SKM-1 treated with dmso at 0.1 percent for 144 hours (cell line): ENCODE measurements around the gene PAN2.
"Not testable (repeated sequence)": the region's sequence is repeated elsewhere in the genome, so short reads cannot be mapped to it uniquely, and the experiment has no call there.

Source experiments
- DNase-seq: peaks from one replicate; lab custom pipeline; 2025; ENCODE audit not compliant: unreplicated experiment; lab: John Stamatoyannopoulos, UW

PAN2 gene

DNA sequence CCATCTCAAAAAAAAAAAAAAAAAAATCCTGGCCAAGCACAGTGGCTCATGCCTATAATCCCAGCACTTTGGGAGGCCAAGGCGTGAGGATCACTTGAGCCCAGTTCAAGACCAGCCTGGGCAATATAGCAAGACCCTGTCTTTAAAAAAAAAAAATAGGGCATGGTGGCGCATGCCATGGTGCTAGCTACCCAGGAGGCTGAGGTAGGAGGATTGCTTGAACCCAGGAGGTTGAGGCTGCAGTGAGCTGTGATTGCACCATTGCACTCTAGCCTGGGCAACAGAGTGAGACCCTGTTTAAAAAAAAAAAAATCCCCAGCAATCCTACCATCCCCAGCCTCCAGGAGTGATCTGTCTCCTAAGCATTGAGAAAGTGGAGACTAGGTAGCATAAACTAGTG lies 8.5 kb upstream of the PAN2 start:
- DNase-seq = not testable (repeated sequence)

DNA sequence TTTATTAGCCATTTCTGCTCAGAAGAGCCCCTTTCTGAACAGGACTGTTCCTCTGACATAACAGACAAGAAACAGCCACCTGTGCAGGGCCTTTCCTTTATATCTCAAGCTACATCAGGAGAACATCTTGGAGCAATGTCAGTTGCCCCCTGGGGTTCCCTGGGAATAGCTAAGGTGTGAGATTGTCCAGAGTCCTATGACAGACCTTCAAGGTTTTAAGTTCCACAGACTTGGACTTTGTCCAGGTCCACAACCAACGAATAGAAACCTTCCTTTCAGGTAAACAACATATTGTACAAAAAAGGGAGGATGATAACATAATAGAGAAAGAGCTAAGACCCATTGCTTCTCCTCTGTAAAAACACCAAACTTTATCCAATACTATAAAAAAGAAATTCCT lies 7.8 kb upstream of the PAN2 start:
- DNase-seq = no peak

DNA sequence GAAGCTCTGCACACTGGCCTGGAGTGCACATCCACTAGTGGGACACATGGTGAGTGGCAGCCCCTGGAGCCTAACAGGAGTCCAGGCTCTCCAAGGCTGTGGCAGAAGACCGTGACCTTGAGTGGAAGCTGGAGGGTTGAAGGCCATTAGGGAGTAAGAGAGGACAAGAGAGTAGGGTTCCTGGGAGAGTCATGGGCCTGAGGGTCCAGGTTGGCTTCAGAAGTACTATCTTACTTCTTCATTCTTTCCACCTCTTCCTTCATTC lies 5.3 kb upstream of the PAN2 start:
- no peak for DNase-seq

DNA sequence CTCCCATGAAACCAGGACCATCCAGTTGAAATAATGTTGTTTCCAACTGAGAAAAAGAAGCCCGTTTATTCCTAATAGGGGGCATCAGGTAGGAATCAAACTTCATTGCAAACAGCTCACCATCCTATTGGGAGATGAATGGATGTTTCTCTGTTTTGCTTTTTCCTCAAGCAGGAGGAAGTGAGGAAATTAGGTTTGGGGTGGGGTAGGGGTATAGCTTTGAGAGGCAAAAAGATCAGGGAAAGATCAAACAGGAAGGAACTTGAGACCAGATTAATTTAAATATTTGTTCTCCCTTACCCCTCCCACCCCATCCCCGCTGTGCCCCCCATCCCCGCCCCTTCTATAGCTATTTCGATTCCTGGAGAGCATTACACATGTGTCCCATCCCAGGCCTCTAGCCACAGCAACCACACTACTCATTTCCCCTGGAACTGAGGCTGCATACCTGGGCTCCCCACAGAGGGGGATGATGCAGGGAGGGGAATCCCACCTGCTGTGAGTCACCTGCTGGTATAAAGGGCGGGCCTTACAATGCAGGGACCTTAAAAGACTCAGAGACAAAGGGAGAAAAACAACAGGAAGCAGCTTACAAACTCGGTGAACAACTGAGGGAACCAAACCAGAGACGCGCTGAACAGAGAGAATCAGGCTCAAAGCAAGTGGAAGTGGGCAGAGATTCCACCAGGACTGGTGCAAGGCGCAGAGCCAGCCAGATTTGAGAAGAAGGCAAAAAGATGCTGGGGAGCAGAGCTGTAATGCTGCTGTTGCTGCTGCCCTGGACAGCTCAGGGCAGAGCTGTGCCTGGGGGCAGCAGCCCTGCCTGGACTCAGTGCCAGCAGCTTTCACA lies 4.7 kb upstream of the PAN2 start, which contains the start of gene IL23A:
Gene IL23A (plus strand): TSS at position 577 of the 850 bp plus-strand sequence. CDS start 161 bp downstream, at position 738.
- DNase-seq = no peak

DNA sequence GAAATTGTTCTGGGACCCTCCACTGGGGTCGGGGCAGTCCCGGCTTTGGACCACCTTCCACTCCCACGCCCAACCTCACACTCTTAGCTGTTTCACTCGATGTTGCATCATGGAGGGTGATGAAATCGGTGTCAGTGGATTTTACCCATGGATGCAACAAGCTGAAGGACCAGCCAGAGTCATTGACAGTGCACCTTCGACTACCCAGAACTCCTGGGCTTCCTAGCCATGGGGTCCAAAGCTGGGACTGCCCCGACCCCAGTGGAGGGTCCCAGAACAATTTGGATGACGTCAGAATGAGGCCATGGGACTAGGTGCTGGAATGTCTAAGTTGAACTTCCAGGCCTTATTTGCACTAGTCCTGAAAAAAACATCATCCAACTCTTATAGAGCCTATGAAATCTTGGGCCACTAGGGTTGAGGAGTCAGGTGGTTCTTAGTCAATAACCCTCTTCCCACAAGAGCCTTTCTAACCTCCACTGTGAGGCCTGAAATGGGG lies 4.0 kb upstream of the PAN2 start:
- no peak for DNase-seq

DNA sequence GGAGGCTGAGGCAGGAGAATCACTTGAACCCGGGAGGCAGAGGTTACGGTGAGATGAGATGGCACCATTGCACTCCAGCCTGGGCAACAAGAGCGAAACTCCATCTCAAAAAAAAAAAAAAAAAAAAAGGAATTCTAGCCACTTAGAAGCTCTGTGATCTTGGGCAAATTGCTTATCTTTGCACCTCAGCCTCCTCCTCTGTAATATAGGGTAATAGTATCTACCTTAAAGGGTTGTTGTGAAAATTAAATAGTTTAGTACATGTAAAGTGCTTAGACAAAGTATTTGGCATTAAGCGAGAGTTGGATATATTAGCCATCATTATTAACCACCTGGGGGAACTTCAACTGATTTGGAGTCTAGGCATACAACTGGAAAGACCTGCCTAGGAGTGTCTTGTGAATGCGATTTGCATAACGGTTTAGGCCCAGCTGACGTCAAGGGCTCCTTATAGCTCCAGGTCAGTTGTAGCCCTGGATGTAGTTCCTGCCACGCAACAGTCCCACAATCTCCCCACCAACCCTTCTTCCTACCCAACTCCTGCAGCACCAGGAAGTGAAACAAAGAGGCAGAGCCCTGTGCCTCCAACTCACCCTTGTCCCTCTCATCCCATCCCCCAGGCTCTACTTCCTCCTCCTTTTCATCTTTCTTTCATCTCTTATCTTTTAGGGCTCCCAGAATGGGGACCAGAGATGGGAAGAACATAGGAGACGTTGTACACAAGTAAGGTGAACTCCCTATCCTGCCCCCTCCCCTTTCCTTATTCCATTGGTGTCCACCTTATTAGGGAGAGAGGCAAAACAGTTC lies 2.8 kb upstream of the PAN2 start:
- DNase-seq = peak; percentile 54

DNA sequence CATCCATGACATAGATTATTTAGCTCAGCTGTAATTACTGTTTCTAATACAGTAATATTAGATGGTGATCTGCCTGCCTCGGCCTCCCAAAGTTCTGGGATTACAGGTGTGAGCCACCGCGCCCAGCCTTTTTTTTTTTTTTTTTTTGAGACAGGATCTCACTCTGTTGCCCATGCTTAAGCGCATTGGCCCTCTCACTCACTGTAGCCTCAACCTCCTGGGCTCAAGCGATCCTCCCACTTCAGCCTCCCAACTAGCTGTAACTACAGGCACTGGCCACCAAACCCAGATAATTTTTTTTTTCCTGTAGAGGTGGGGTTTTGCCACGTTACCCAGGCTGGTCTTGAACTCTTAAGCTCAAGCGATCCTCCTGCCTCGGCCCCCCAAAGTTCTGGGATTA lies 1.7 kb upstream of the PAN2 start:
- not testable (repeated sequence) for DNase-seq

DNA sequence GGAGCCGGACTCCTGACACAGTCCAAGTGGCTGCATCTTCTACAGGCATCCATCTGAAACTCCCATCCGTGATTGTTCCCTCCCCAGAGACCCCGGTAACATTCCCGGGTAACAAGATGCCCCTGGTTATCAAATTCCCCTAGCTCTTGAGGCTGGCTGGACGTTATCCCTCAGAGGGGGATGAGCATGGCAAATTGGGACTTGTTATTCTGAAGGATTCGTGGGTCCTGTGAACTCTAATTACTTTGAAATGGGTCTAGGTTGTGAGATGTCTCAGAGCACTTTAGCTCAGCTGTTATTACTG lies 642 bp upstream of the PAN2 start:
- DNase-seq = no peak

DNA sequence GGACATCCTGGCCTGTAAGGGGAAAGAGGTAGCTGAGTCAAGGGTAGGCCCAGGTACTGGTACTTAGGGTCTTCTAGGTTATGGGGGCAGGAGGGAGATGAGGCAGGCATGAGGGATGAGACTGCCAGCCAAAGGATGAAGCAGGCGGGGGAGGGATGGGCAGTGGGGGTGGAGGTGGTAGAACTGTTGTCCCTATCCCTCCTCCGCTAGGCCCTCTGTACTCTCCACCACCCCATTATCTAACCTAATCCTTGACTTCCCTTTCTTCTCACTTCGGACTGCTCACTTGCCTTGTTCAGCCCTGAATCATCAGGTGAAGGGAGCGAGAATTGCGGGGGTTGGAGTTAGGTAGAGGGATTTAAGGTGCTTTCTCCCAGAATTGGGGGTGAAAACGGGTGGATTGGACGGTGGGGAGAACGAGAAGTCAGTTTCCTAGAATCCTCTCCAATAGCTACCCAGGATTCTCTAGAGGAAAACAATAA lies 562 bp downstream of the PAN2 start:
- no peak for DNase-seq

DNA sequence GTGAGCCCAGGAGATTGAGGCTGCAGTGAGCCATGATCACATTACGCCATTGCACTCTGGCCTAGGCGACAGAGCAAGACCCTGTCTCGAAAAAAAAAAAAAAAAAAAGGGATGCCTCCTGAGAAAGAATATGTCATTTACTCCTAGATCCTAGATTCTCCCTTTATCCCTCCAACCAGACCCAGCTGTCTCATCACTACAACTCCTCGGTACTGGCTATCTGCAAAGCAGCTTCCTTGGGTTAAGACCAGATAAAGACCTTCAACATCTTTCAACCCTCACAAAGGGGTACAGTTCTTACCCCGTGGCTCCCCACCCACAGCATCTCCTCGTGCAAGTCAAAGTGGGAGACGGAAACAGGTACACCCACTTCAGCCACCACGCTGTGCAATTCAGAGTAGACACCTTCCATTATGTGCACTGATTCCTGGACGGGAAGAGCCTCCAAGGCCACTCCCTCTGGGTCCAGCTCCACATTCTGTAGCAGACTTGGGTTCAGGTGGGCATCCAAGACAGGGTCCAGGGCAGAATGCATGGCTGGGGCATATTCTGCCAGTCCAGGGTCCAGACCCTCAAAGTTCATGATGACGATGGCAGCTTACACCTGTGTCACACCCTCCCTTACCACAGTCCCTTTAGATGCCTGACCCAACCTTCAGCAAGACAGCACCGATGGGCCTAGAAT lies 1.1 kb downstream of the PAN2 start:
- DNase-seq = no peak

DNA sequence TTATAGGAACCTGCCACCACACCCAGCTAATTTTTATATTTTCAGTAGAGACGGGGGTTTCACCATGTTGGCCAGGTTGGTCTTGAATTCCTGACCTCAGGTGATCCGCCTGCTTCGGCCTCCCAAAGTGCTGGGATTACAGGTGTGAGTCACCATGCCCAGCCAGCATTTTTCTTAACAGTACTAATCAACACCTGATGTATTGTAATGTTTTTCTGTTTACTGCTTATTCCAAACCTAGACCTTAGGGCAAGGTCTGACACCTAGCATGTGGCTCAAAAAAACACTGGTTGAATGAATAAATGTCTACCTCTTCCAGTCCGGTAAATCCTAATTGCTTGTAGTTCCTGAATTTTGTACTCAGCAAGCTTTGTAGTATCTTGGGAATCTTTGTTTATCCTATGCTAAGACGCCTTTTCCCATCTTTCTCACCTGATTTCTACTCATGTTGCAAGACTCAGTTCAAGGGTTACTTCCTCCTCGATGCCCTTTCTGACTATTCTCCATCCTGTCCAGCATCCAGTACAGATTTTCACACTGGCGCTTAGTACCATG lies 2.8 kb downstream of the PAN2 start:
- DNase-seq = no peak

DNA sequence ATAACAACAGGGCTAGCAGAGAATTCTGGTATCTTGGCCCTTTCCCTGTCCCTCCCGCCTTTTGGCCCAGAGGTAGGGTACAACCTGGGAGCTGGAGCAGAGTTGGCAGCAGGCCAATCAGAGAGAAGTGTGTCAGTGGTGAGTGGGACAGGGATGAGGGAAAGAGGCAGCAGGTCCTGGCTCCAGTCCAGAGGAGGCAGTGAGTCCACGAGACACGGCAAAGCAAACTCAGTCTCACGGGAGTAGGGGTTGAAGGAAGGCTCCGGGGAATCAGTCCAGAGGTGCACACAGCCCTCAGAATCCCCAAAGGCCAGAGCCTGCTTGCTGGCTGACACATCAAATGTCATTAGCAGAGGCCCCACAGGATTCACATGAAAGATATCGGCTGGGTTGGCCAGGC lies 7.3 kb downstream of the PAN2 start:
- no peak for DNase-seq

DNA sequence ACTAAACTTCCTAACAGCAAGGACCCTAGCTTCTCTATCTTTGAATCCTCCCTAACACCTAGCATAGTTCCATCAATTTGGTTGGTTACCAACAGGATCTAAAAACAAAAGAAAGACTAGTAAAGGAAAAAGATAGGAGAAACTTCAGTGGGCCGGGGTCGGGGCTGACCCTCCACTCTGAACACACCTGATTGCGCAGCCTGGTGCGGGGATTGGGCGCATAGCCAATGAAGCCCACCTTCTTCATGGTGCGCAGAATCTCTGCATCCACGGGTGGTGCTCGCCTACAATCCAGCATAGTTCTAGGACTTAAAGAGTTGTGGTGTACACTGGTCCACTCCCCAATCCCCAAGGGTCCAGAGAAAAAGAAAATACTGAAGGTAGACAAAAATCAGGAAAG lies 7.7 kb downstream of the PAN2 start:
- no peak for DNase-seq

DNA sequence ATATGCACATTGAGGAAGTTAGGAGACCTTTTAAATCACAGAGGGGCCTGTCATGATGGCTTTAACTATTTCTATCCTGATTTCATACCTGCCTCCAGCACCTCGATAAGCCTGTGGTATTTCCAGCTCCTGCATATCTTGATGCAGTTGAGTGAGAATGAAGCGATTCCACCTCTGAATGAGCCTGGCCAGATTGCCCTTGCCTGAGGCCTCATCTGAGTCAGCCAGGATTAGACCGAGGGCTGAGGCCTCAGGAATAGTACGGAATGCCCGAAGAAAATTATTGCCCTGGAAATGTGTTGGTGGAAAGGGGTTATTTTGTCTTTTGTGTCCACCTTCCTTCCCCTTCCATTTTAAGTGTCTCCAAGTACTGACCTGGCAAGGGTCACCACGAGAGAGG lies 9.6 kb downstream of the PAN2 start:
- DNase-seq = no peak

DNA sequence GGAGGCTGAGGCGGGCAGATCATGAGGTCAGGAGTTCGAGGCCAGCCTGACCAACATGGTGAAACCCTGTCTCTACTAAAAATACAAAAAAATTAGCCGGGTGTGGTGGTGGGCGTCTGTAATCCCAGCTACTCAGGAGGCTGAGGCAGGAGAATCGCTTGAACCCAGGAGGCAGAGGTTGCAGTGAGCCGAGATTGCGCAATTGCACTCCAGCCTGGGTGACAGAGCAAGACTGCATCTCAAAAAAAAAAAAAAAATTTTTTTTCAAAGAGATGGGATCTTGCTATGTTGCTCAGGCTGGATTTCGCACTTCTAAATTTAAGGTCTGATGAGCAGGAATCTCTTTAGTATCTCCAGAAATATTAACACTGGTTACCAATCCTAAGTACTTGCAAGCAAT lies 12.2 kb downstream of the PAN2 start:
- not testable (repeated sequence) for DNase-seq

DNA sequence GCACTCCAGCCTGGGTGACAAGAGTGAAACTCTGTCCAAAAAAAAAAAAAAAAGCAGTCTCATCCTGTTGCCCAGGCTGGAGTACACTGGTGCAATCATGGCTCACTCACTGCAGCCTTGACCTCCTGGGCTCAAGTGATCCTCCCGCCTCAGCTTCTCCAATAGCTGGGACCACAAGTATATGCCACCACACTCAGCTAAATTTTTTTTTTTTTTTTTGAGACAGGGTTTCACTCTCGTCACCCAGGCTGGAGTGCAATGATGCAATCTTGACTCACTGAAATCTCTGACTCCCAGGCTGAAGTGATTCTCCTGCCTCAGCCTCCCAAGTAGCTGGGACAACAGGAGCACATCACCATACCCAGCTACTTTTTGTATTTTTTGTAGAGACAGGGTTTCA lies 12.8 kb downstream of the PAN2 start:
- DNase-seq = no peak

DNA sequence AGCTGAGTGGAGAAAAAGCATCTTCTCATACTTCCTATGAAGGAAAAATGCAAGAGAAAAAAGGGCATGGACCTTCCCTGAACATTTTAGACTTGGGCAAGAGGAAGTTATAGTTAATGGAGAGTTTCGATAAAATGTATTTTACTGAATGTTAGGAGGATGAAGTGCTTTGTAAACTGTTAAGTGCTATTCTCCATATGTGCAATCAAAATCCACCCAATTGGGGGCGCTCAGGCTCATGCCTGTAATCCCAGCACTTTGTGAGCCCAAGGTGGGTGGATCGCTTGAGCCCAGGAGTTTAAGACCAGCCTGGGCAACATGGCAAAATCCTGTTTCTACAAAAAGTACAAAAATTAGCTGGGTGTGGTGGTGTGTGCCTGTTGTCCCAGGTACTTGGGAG lies 16.1 kb downstream of the PAN2 start:
- DNase-seq = no peak

DNA sequence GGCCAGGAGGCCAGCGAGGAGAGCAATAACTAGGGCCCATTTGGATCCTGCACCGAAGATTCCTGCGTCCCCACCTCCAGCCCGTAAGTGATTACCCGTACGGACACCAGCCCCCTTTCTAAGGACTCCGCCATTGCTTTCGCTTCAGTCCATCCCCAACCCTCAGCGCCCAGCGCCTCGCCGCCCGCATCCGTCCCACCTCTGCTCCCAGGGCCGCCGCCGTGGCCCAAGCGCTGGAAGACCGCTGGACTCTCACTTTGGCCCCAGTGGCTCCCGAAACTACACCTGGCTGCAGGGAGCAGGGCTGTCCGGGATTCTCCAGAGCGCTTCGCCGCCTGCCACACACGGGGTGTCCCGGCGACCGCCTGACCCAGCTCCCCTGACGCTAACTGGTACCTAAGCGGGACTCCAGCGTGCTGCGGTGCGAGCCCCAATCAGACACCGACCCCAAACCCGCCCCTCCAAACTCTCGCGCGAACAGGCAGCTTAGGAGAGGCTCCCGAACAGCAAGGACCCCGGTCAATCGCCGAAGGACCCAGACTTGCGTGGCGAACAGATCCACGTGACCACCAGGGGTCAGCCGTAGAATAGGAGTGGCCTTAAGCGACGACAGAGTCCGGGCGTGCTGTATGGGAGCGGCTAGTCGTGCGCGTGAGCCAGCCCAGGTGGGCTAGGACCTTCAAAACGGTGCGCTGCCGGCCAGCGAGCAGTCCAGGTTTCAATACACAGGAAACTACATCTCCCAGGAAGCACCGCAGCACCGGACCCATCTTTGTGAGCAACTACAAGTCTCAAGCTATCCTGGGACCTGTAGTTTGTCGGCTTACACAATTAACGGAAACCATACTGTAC lies 18.0 kb downstream of the PAN2 start, which contains the start of gene CNPY2:
Gene CNPY2 (minus strand): TSS at position 367 of the 852 bp plus-strand sequence. CDS start 771 bp downstream, outside the sequence.
- peak; percentile 84 for DNase-seq

DNA sequence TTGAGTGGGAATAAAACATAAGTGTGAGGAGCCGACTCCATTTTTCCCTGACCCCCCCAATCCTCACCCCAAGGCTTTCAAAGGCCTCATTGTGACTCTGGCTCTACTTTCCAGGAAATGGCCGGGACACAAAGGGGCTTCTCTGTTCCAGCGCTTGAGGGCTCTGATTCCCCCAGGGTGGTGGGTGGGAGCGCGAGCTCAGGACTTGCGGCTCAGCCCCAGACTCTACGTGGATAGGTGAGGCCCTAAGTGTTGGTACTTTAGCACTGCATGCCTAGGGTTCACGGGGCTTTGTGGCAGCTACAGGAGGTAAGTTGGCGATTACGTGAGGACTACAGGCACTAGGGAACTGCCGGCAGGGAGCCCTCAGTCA lies 18.6 kb downstream of the PAN2 start:
- no peak for DNase-seq

DNA sequence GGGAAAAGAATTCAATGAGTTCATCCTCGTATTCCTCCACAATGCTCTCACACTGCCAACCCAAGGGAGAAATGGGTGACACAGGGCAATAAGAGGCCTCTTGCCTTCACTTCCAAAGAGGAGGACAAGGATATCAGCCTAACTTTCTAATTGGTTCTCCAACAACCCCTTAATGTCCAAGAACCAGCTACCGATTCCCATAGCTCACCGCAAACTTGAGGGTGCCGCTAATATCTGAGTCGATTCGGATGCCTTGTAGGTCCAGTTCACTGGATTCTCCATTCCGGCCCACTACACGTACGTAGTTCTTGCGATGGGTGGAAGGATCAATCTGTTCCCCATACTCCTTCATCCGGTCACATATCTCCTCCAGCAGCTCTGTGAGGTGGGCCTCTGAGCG lies 22.8 kb downstream of the PAN2 start:
- DNase-seq = no peak
